ENCODE measurements around the gene ZEB1.
"Not testable (repeated sequence)": the region's sequence is repeated elsewhere in the genome, so short reads cannot be mapped to it uniquely, and the experiment has no call there.

The ZEB1 gene

GRCh38 chr10:31366703-31367102, 47.7 kb downstream of the ZEB1 start:
- no peak for DNase-seq (ENCODE audit: low read depth, low spot score)

- DNase-seq (ENCODE audit: low read depth, low spot score) = no peak
Measured at GRCh38 chr10:31368724-31369123, 49.7 kb downstream of the ZEB1 start.

- DNase-seq (ENCODE audit: low read depth, low spot score) = no peak
Measured at GRCh38 chr10:31372439-31372838, 53.4 kb downstream of the ZEB1 start.

- no peak for DNase-seq (ENCODE audit: low read depth, low spot score)
Measured at GRCh38 chr10:31374146-31374696, 55.2 kb downstream of the ZEB1 start.

GRCh38 chr10:31381171-31381570, 62.2 kb downstream of the ZEB1 start:
- no peak for DNase-seq (ENCODE audit: low read depth, low spot score)

- DNase-seq (ENCODE audit: low read depth, low spot score) = no peak
Measured at GRCh38 chr10:31381766-31382316, 62.8 kb downstream of the ZEB1 start.

GRCh38 chr10:31383810-31384588, 65.0 kb downstream of the ZEB1 start:
- DNase-seq (ENCODE audit: low read depth, low spot score) = no peak

- no peak for DNase-seq (ENCODE audit: low read depth, low spot score)
Measured at GRCh38 chr10:31384589-31384949, 65.6 kb downstream of the ZEB1 start.

GRCh38 chr10:31390804-31391203, 71.8 kb downstream of the ZEB1 start:
- no peak for DNase-seq (ENCODE audit: low read depth, low spot score)

GRCh38 chr10:31393844-31394243, 74.8 kb downstream of the ZEB1 start:
- DNase-seq (ENCODE audit: low read depth, low spot score) = no peak

- no peak for DNase-seq (ENCODE audit: low read depth, low spot score)
Measured at GRCh38 chr10:31395695-31396094, 76.7 kb downstream of the ZEB1 start.

GRCh38 chr10:31396376-31396775, 77.4 kb downstream of the ZEB1 start:
- no peak for DNase-seq (ENCODE audit: low read depth, low spot score)

GRCh38 chr10:31397852-31398251, 78.8 kb downstream of the ZEB1 start:
- no peak for DNase-seq (ENCODE audit: low read depth, low spot score)

- no peak for DNase-seq (ENCODE audit: low read depth, low spot score)
Measured at GRCh38 chr10:31399171-31399570, 80.2 kb downstream of the ZEB1 start.

- DNase-seq (ENCODE audit: low read depth, low spot score) = no peak
Measured at GRCh38 chr10:31399631-31400030, 80.6 kb downstream of the ZEB1 start.

GRCh38 chr10:31401287-31401686, 82.3 kb downstream of the ZEB1 start:
- DNase-seq (ENCODE audit: low read depth, low spot score) = no peak

- no peak for DNase-seq (ENCODE audit: low read depth, low spot score)
Measured at GRCh38 chr10:31404640-31405039, 85.6 kb downstream of the ZEB1 start.

- DNase-seq (ENCODE audit: low read depth, low spot score) = not testable (repeated sequence)
Measured at GRCh38 chr10:31405829-31406228, 86.8 kb downstream of the ZEB1 start.

GRCh38 chr10:31412397-31412796, 93.4 kb downstream of the ZEB1 start:
- DNase-seq (ENCODE audit: low read depth, low spot score) = not testable (repeated sequence)

- no peak for DNase-seq (ENCODE audit: low read depth, low spot score)
Measured at GRCh38 chr10:31413325-31413724, 94.3 kb downstream of the ZEB1 start.

- no peak for DNase-seq (ENCODE audit: low read depth, low spot score)
Measured at GRCh38 chr10:31418481-31418880, 99.5 kb downstream of the ZEB1 start.

- DNase-seq (ENCODE audit: low read depth, low spot score) = no peak
Measured at GRCh38 chr10:31419394-31420063, 100.5 kb downstream of the ZEB1 start.

- DNase-seq (ENCODE audit: low read depth, low spot score) = no peak
Measured at GRCh38 chr10:31421322-31421721, 102.3 kb downstream of the ZEB1 start.
